IMR-90 (cell line): ENCODE data around the gene GABRB1. TPM values are rescaled to one million over a fixed set of nuclear protein-coding genes. Genes with fewer than 3 reads are reported as not detected.

Experiments used
- ATAC-seq: fragments of 200-7000 bp; cut with Tn5 transposase; 2 replicates; pipeline ENCODE4 v1.9.1; 2020; ENCODE audit warnings: low read depth, mild to moderate bottlenecking, moderate library complexity
- BruUV-seq: library from RNA; stranded (reverse); fragments of 400-500 nt; replicated peaks from 2 replicates; lab custom pipeline; 2021; lab: Mats Ljungman, UMichigan
- CTCF ChIA-PET: fragments of 300-600 bp; formaldehyde crosslinking; extraction: SDS; loops from one replicate; lab custom pipeline; 2021; ENCODE audit warnings: antibody characterized with exemption; lab: Yijun Ruan, JAX
- POLR2A ChIA-PET: fragments of 300-600 bp; sonication (Branson Sonifier 250); formaldehyde crosslinking; loops from one replicate; lab custom pipeline; 2022; ENCODE audit warnings: antibody characterized with exemption; ENCODE audit not compliant: unreplicated experiment; lab: Charles Lee
- DNase-seq: peaks from one replicate; pipeline ENCODE4 v3.0.0; 2013
- H2AFZ ChIP-seq: replicated peaks from 2 replicates; pipeline ENCODE3; 2013; ENCODE audit warnings: low read length, mild to moderate bottlenecking; ENCODE audit not compliant: poor library complexity
- H2AK5ac ChIP-seq: 2 replicates; pipeline ENCODE4 v1.6.1; 2013; ENCODE audit warnings: low read depth, low read length, inconsistent platforms
- H2AK9ac ChIP-seq: replicated peaks from 2 replicates; pipeline ENCODE3; 2013; ENCODE audit warnings: mild to moderate bottlenecking, low read depth, low read length, moderate library complexity; ENCODE audit not compliant: poor library complexity
- H2BK120ac ChIP-seq: 2 replicates; pipeline ENCODE4 v1.6.1; 2013; ENCODE audit warnings: low read depth, low read length, inconsistent platforms
- H2BK15ac ChIP-seq: 3 replicates; pipeline ENCODE4 v1.6.1; 2013; ENCODE audit warnings: low read depth, low read length, inconsistent platforms
- H2BK20ac ChIP-seq: 2 replicates; pipeline ENCODE4 v1.6.1; 2013; ENCODE audit warnings: low read depth, mild to moderate bottlenecking, inconsistent platforms, low read length, moderate library complexity
- H2BK5ac ChIP-seq: 2 replicates; pipeline ENCODE4 v1.6.1; 2013; ENCODE audit warnings: mild to moderate bottlenecking, low read depth, low read length, inconsistent platforms; ENCODE audit not compliant: poor library complexity, severe bottlenecking
- H3K14ac ChIP-seq: replicated peaks from 2 replicates; pipeline ENCODE4 v1.6.1; 2013; ENCODE audit warnings: low read depth, low read length, inconsistent platforms
- H3K18ac ChIP-seq: 2 replicates; pipeline ENCODE4 v1.6.1; 2013; ENCODE audit warnings: low read depth, low read length, control low read depth
- H3K23ac ChIP-seq: 2 replicates; pipeline ENCODE4 v1.6.1; 2013; ENCODE audit warnings: low read depth, low read length, inconsistent platforms
- H3K27ac ChIP-seq: 2 replicates; pipeline ENCODE4 v1.5.1; 2013; ENCODE audit warnings: mild to moderate bottlenecking, control low read depth, low read length; ENCODE audit not compliant: insufficient read depth
- H3K27me3 ChIP-seq: 2 replicates; pipeline ENCODE4 v1.6.1; 2013; ENCODE audit warnings: low read length; ENCODE audit not compliant: control insufficient read depth, insufficient read depth
- H3K36me3 ChIP-seq: 2 replicates; pipeline ENCODE4 v1.6.1; 2013; ENCODE audit warnings: low read length, mixed read lengths; ENCODE audit not compliant: control insufficient read depth, insufficient read depth
- H3K4ac ChIP-seq: 2 replicates; pipeline ENCODE4 v1.6.1; 2013; ENCODE audit warnings: low read depth, low read length, inconsistent platforms
- H3K4me1 ChIP-seq: 2 replicates; pipeline ENCODE4 v1.6.1; 2013; ENCODE audit warnings: low read length, mixed read lengths; ENCODE audit not compliant: control insufficient read depth, insufficient read depth
- H3K4me2 ChIP-seq: 2 replicates; pipeline ENCODE4 v1.6.1; 2013; ENCODE audit warnings: low read depth, mild to moderate bottlenecking, control low read depth, low read length, moderate library complexity
- H3K4me3 ChIP-seq: 2 replicates; pipeline ENCODE4 v1.5.1; 2013; ENCODE audit warnings: low read depth, mild to moderate bottlenecking, control low read depth, low read length, moderate library complexity; ENCODE audit not compliant: insufficient read depth
- H3K56ac ChIP-seq: 2 replicates; pipeline ENCODE4 v1.6.1; 2013; ENCODE audit warnings: low read length, inconsistent platforms; ENCODE audit not compliant: insufficient read depth; ENCODE audit errors: extremely low read depth
- H3K79me1 ChIP-seq, 2 experiments: 2 replicates each; pipeline ENCODE4 v1.6.1; 2013; ENCODE audit warnings: low read length in 2 of 2, inconsistent platforms in 1 of 2, low read depth in 1 of 2
- H3K9ac ChIP-seq: 2 replicates; pipeline ENCODE4 v1.6.1; 2013; ENCODE audit warnings: low read depth, low read length, control low read depth
- H3K9me1 ChIP-seq: 2 replicates; pipeline ENCODE4 v1.6.1; 2013; ENCODE audit warnings: low read length, inconsistent platforms; ENCODE audit not compliant: insufficient read depth
- H3K9me3 ChIP-seq: 2 replicates; pipeline ENCODE4 v1.6.1; 2013; ENCODE audit warnings: low read length; ENCODE audit not compliant: control insufficient read depth, insufficient read depth
- H4K20me1 ChIP-seq: 2 replicates; pipeline ENCODE4 v1.6.1; 2013; ENCODE audit warnings: low read length, inconsistent platforms; ENCODE audit not compliant: insufficient read depth
- H4K5ac ChIP-seq: 2 replicates; pipeline ENCODE4 v1.6.1; 2013; ENCODE audit warnings: mild to moderate bottlenecking, low read depth, low read length, control low read depth
- H4K8ac ChIP-seq, 2 experiments: 2 replicates each; pipeline ENCODE4 v1.6.1; 2013; ENCODE audit warnings: low read depth in 2 of 2, low read length in 2 of 2, control low read depth in 1 of 2, inconsistent platforms in 1 of 2
- H4K91ac ChIP-seq: 2 replicates; pipeline ENCODE4 v1.6.1; 2013; ENCODE audit warnings: low read depth, low read length, inconsistent platforms; ENCODE audit not compliant: insufficient read depth
- ELK1 ChIP-seq: fragments of 150-350 bp; IDR thresholded peaks from 2 replicates; pipeline ENCODE4 v1.6.1; 2016; ENCODE audit warnings: low read depth, mild to moderate bottlenecking, low read length, moderate library complexity, borderline replicate concordance
- whole genome bisulfite sequencing, 2 experiments: methylation state at CpG; one replicate each; pipeline versions ENCODE4 v1.1.5 to v1.1.7; 2013; ENCODE audit warnings: missing lambda C conversion rate in 2 of 2; ENCODE audit not compliant: insufficient read length in 1 of 2; ENCODE audit errors: extremely low coverage in 2 of 2; 5-methylcytosine and 5-hydroxymethylcytosine counted together
- dilution Hi-C: fragments of 300-500 bp; cut with HindIII; formaldehyde crosslinking; loops from one replicate; pipeline ENCODE4 v1.14.3; 2018; ENCODE audit warnings: low sequenced_read_pairs; ENCODE audit not compliant: unreplicated experiment
- in situ Hi-C: fragments of 300-500 bp; cut with MboI; formaldehyde crosslinking; loops from 3 replicates; pipeline ENCODE4 v1.14.3; 2019; ENCODE audit warnings: low sequenced_read_pairs, inconsistent platforms, mixed read lengths
- intact Hi-C: fragments of 100-400 bp; cut with micrococcal nuclease; formaldehyde crosslinking; loops from 2 replicates; pipeline ENCODE4 v1.10.0; 2022
- polyA plus RNA-seq, 3 experiments: library from polyadenylated mRNA; depleted of rRNA; stranded (reverse); fragments of >200 nt; gene quantifications; 2 replicates each; pipeline ENCODE4 v1.2.3, GENCODE V29; 2012; ENCODE audit warnings: low replicate concordance in 1 of 3
- total RNA-seq: library from RNA; depleted of rRNA; stranded (reverse); fragments of >200 nt; gene quantifications from 2 replicates; pipeline ENCODE4 v1.2.3, GENCODE V29; 2012

Gene GABRB1
- total and polyA plus RNA-seq, 2 of the 4 experiments (the other 2 are of a cell fraction): 4.7 to 16.1 TPM

GRCh38 chr4:47155919-47156318, 124.6 kb downstream of the GABRB1 start:
- dilution Hi-C loops (no loop called here), intact Hi-C loops (no loop called here), in situ Hi-C loops (no loop called here)
- Histone ChIP-seq H4K5ac (no peak overlapping the region), H3K27ac (no peak overlapping the region), H3K23ac (no peak overlapping the region), H4K20me1 (no peaks in the 10 kb centered on the region), H3K4me3 (no peak overlapping the region), H3K18ac (no peak overlapping the region), H3K9me1 (no peaks in the 10 kb centered on the region), H3K4me1 (no peaks in the 10 kb centered on the region), H3K4ac (no peak overlapping the region), H3K9me3 (no peaks in the 10 kb centered on the region), H2AK9ac (no peak overlapping the region), H3K4me2 (no peak overlapping the region), H3K36me3 (no peaks in the 10 kb centered on the region), H2BK5ac (no peak overlapping the region), H2BK120ac (no peak overlapping the region), H3K9ac (no peak overlapping the region), H2BK15ac (no peak overlapping the region), H2BK20ac (no peak overlapping the region), H4K91ac (no peak overlapping the region), H4K8ac (no peak overlapping the region), H3K79me1 (no peaks in the 10 kb centered on the region), H3K56ac (no peak overlapping the region), H3K27me3 (no peaks in the 10 kb centered on the region), H3K14ac (no peak overlapping the region), H2AK5ac (no peak overlapping the region), H2AFZ (no peak overlapping the region)
- TF ChIP-seq ELK1: no peak
- no CpG with 5 or more reads among the region's 3 CpGs for WGBS, 2 experiments
- ChIA-PET CTCF (no interaction called here), POLR2A (no interaction called here)
- DNase-seq (no peak), ATAC-seq (no peak)
- no TSS peak for BruUV-seq
